GM10248 (cell line): ENCODE results near the gene PIK3R1.

ENCODE experiments used
- CTCF ChIA-PET: fragments of 300-600 bp; sonication (Branson Sonifier 250); formaldehyde crosslinking; extraction: SDS; loops from one replicate; lab custom pipeline; 2021; ENCODE audit warnings: antibody characterized with exemption; lab: Yijun Ruan, JAX
- POLR2A ChIA-PET: fragments of 350-650 bp; sonication (Branson Sonifier 250); formaldehyde crosslinking; extraction: SDS; loops from one replicate; lab custom pipeline; 2020; ENCODE audit warnings: antibody characterized with exemption; lab: Yijun Ruan, JAX
- DNase-seq: peaks from one replicate; pipeline ENCODE4 v3.0.0; 2012; ENCODE audit errors: extremely low spot score
- CTCF ChIP-seq: IDR thresholded peaks from 2 replicates; pipeline ENCODE4 v1.5.1; 2012; ENCODE audit warnings: mild to moderate bottlenecking, low read depth; ENCODE audit errors: extremely low read depth, missing control alignments, control extremely low read depth

PIK3R1 gene

GRCh38 chr5:68290260-68290674 is 74.7 kb downstream of the PIK3R1 start:
- TF ChIP-seq CTCF: no peak
- POLR2A ChIA-PET: no interaction called here
- CTCF ChIA-PET: interaction anchor here (1.7 to 3.5 kb wide), 2 partner anchors 10 to 13 kb away, joined by 7 to 11 read pairs; no protein-coding TSS in a partner anchor
- no peak for DNase-seq

GRCh38 chr5:68290847-68291246 is 75.3 kb downstream of the PIK3R1 start:
- no peak for DNase-seq
- no peak for TF ChIP-seq CTCF
- ChIA-PET POLR2A (no interaction called here), CTCF (interaction anchor here (1.7 to 3.5 kb wide), 2 partner anchors 10 to 12 kb away, joined by 7 to 11 read pairs; no protein-coding TSS in a partner anchor)

- CTCF ChIA-PET: interaction anchor here (1.1 to 3.5 kb wide), 5 partner anchors 11 to 716 kb away, joined by 3 to 11 read pairs (median 3); no protein-coding TSS in a partner anchor
- POLR2A ChIA-PET: interaction anchor here (0.8 kb wide), 1 partner anchor 11 kb away, joined by 3 read pairs; no protein-coding TSS in a partner anchor
- TF ChIP-seq CTCF: no peak
- no peak for DNase-seq
Measured at GRCh38 chr5:68292316-68292715, 76.8 kb downstream of the PIK3R1 start.

- CTCF ChIA-PET: interaction anchor here (4.9 kb wide), 1 partner anchor 9 kb away, joined by 30 read pairs; no protein-coding TSS in a partner anchor
- no peak for TF ChIP-seq CTCF
- DNase-seq: no peak
- POLR2A ChIA-PET: no interaction called here
Measured at GRCh38 chr5:68295772-68296171, 80.2 kb downstream of the PIK3R1 start.

GRCh38 chr5:68296895-68297294 is 81.3 kb downstream of the PIK3R1 start:
- CTCF ChIA-PET: interaction anchor here (0.8 to 4.9 kb wide), 2 partner anchors 10 to 25 kb away, joined by 3 to 30 read pairs; no protein-coding TSS in a partner anchor
- TF ChIP-seq CTCF: no peak
- DNase-seq: no peak
- POLR2A ChIA-PET: no interaction called here

- ChIA-PET POLR2A (interaction anchor here (0.6 kb wide), 1 partner anchor 275 kb away, joined by 3 read pairs; no protein-coding TSS in a partner anchor), CTCF (interaction anchor here (0.8 to 4.9 kb wide), 3 partner anchors 10 to 167 kb away, joined by 3 to 30 read pairs (median 4); no protein-coding TSS in a partner anchor)
- DNase-seq: no peak
- no peak for TF ChIP-seq CTCF
Measured at GRCh38 chr5:68297656-68298055, 82.1 kb downstream of the PIK3R1 start.
